ENCODE measurements around the gene SETDB1.

DNA sequence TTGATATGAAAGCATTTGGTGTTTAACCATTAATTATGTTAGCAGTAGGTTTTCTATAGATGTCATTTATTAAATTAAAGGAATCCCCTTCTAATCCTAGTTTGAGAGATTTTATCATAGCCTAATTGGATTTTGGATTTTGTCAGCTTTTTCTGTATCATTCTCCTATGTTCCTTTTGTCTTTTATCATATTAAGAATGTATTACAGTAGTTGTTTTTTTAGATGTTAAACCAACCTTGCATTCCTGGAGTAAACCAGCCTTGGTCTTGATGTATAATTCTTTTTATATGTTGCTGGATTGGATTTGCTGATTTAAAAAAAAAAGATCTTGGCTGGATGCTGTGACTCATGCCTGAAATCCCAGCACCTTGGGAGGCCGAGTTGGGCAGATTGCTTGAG lies 5.6 kb downstream of the SETDB1 start:
- TF ChIP-seq EZH2phosphoT487 (IDR thresholded peaks at IDR 0.05): no peak
- TF ChIP-seq, protein P1, sequence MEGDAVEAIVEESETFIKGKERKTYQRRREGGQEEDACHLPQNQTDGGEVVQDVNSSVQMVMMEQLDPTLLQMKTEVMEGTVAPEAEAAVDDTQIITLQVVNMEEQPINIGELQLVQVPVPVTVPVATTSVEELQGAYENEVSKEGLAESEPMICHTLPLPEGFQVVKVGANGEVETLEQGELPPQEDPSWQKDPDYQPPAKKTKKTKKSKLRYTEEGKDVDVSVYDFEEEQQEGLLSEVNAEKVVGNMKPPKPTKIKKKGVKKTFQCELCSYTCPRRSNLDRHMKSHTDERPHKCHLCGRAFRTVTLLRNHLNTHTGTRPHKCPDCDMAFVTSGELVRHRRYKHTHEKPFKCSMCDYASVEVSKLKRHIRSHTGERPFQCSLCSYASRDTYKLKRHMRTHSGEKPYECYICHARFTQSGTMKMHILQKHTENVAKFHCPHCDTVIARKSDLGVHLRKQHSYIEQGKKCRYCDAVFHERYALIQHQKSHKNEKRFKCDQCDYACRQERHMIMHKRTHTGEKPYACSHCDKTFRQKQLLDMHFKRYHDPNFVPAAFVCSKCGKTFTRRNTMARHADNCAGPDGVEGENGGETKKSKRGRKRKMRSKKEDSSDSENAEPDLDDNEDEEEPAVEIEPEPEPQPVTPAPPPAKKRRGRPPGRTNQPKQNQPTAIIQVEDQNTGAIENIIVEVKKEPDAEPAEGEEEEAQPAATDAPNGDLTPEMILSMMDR (IDR thresholded peaks at IDR 0.05): no peak

All from neural progenitor cell (in vitro differentiated cells).